ENCODE data around the gene PPP1R12C.
A peak's percentile ranks its signal among the peaks of the same experiment; 100 is the strongest.

PPP1R12C gene

GRCh38 chr19:55146705-55147273 lies 29.4 kb upstream of the PPP1R12C start:
- DNase-seq (ENCODE audit: low read depth): no peak

- no peak for DNase-seq (ENCODE audit: low read depth)
Measured at GRCh38 chr19:55146078-55146704, 28.8 kb upstream of the PPP1R12C start.

- no peak for DNase-seq (ENCODE audit: low read depth)
Measured at GRCh38 chr19:55145232-55145631, 27.8 kb upstream of the PPP1R12C start.

GRCh38 chr19:55141696-55142095 lies 24.3 kb upstream of the PPP1R12C start:
- no peak for DNase-seq (ENCODE audit: low read depth)

GRCh38 chr19:55137915-55138314 lies 20.5 kb upstream of the PPP1R12C start:
- no peak for DNase-seq (ENCODE audit: low read depth)

- DNase-seq (ENCODE audit: low read depth): no peak
Measured at GRCh38 chr19:55136399-55137102, 19.1 kb upstream of the PPP1R12C start.

- no peak for DNase-seq (ENCODE audit: low read depth)
Measured at GRCh38 chr19:55134736-55135135, 17.3 kb upstream of the PPP1R12C start.

- DNase-seq (ENCODE audit: low read depth): no peak
Measured at GRCh38 chr19:55133639-55134444, 16.4 kb upstream of the PPP1R12C start.

- DNase-seq (ENCODE audit: low read depth): no peak
Measured at GRCh38 chr19:55132453-55133129, 15.2 kb upstream of the PPP1R12C start.

GRCh38 chr19:55131421-55131820 lies 14.0 kb upstream of the PPP1R12C start:
- DNase-seq (ENCODE audit: low read depth): no peak

GRCh38 chr19:55119053-55119452 lies 1.6 kb upstream of the PPP1R12C start:
- no peak for DNase-seq (ENCODE audit: low read depth)

- no peak for DNase-seq (ENCODE audit: low read depth)
Measured at GRCh38 chr19:55118401-55118991, 1.1 kb upstream of the PPP1R12C start.

GRCh38 chr19:55117663-55118391 lies 390 bp upstream of the PPP1R12C start:
- peak; percentile 98 for DNase-seq (ENCODE audit: low read depth)

- peak; percentile 34 for DNase-seq (ENCODE audit: low read depth)
Measured at GRCh38 chr19:55116232-55116858, 1.1 kb downstream of the PPP1R12C start.

- DNase-seq (ENCODE audit: low read depth): no peak
Measured at GRCh38 chr19:55115446-55116065, 1.9 kb downstream of the PPP1R12C start.

- DNase-seq (ENCODE audit: low read depth): no peak
Measured at GRCh38 chr19:55114566-55115145, 2.8 kb downstream of the PPP1R12C start.

GRCh38 chr19:55113570-55114039 lies 3.8 kb downstream of the PPP1R12C start:
- DNase-seq (ENCODE audit: low read depth): no peak

GRCh38 chr19:55112777-55113569 lies 4.5 kb downstream of the PPP1R12C start:
- no peak for DNase-seq (ENCODE audit: low read depth)
